Activated CD4-positive, alpha-beta T cell treated with anti-CD3 and anti-CD28 coated beads for 1 hour (primary cell): ENCODE results near the gene SMCHD1.
"Not testable (repeated sequence)": the region's sequence is repeated elsewhere in the genome, so short reads cannot be mapped to it uniquely, and the experiment has no call there.

Experiments used
- DNase-seq: peaks from one replicate; pipeline ENCODE4 v3.0.0-alpha.2; 2020

Gene SMCHD1

DNA sequence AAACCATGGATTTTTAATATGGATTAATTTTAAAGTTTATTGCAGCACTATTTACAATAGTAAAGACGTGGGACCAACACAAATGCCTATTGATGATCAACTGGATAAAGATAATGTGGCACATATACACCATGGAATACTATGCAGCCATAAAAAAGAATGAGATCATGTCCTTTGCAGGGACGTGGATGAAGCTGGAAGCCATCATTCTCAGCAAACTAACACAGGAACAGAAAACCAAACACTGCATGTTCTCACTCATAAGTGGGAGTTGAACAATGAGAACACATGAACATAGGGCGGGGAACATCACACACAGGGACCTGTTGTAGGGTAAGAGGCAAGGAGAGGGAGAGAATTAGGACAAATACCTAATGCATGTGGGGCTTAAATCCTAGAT is 5.3 kb downstream of the SMCHD1 start:
- not testable (repeated sequence) for DNase-seq

DNA sequence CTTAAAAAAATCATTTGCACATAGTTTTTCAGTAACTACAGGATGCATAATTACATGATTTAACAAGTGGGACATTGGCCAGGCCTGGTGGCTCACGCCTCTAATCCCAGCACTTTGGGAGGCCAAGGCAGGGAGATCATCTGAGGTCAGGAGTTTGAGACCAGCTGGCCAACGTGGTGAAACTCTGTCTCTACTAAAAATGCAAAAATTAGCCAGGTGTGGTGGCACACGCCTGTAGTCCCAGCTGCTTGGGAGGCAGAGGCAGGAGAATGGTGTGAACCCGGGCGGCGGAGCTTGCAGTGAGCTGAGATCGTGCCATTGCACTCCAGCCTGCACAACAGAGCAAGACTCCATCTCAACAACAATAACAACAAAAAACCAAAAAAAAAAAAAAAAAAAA is 6.8 kb downstream of the SMCHD1 start:
- not testable (repeated sequence) for DNase-seq

DNA sequence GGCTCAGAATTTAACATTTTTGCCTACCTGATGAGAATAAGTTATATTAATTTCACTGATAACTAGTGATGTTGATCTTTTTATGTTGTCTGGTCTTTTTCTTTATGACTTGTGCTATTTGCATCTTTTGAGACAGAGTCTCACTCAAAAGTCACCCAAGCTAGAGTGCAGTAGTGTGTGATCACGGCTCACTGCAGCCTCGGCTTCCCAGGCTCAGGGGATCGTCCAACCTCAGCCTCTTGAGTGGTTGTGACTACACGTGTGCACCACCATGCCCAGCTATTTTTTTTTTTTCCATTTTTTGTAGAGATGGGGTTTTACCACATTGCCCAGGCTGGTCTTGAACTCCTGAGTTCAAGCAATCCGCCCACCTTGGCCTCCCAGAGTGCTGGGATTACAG is 7.5 kb downstream of the SMCHD1 start:
- DNase-seq: no peak

DNA sequence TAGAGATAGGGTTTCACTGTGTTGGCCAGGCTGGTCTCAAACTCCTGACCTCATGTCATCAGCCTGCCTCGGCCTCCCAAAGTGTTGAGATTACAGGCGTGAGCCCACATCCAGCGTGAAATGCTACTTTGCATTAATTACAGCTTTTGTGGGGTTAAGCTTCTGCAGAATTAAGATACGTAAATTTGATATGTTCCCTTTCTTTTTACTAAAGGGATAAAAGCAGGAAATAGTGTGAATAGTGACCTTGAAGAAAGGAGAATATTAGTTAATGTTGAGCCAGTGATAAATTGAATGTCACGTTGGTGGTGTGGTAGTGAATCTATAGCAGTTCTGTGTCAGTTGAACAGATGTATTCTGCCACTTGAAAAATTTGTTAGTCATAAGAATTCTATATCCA is 16.9 kb downstream of the SMCHD1 start:
- DNase-seq: no peak

DNA sequence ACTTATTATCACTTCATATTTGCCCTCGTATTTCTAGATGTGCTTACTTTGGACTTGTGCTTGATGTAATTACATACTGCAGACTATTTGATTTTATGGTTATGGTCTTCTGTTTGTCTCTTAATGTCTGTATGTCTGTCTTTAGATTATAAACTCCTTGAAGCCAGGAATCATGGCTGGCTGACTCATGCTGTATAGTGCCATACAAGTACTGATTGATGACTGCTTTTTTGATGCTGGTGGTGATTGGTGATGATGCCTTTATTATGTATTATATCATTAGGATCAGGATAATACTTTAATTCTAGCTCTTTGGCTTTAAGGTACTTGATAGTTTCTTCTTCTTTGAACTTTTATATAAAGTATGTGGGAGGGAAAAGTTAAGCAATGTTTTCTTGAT is 17.3 kb downstream of the SMCHD1 start:
- no peak for DNase-seq

DNA sequence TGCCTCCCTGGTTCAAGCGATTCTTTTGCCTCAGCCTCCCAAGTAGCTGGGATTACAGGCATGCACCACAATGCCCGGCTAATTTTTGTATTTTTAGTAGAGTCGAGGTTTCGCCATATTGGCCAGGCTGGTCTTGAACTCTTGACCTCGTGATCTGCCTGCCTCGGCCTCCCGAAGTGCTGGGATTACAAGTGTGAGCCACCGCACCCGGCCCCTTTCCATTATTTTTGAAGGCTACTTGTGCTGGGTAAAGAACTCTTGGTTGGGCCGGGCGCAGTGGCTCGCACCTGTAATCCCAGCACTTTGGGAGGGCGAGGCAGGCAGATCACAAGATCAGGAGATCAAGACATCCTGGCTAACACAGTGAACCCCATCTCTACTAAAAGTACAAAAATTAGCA is 23.4 kb downstream of the SMCHD1 start:
- DNase-seq: not testable (repeated sequence)

DNA sequence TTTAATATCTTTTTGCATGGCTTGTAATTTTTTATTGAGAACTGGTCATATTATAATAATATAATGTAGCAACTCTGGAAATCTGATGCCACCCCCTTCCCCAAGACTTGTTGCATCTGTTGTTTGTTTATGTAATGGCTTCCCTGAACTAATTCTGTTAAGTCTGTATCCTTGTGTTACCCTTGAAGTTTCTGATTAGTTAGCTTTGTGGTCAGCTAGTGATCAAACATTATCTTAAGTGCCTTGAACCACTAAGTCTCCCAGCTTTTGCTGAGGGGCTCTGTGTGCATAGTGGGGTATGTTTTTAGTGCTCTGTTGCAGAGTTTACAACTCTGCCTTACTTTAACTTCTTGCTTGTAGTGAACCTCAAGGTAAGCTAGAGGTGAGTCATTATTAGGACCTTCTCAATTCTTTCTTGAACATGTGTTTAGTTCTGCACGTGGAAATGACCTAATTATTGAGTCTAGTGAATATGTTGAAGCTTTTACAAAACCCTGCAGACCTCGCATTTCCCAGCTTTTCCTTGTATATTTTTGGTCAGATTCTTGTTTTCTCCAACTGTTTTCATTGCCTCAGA is 24.8 kb downstream of the SMCHD1 start:
- no peak for DNase-seq

DNA sequence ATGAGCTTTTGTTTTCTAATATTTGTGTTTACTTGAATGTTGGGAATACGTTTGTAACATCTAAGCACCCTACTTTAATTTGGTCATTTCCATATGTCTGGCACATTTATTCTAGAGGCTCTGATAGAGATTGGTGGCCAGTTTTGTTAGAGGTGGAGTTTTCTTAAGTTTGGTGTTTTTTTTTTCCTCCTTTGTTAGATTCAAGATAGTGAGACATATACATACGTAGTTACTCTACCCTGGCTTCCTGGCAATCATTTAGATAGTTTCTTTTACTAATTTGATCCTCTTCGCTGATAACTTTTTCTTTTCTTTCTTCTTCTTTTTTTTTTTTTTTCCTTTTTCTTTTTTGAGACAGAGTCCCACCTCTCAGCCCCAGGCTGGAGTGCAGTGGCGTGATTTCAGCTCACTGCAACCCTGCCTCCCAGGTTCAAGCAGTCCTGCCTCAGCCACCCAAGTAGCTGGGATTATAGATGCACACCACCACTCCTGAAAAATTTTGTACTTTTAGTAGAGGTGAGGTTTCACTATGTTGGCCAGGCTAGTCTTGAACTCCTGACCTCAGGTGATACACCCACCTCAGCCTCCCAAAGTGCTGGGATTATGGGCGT is 26.6 kb downstream of the SMCHD1 start:
- DNase-seq: no peak

DNA sequence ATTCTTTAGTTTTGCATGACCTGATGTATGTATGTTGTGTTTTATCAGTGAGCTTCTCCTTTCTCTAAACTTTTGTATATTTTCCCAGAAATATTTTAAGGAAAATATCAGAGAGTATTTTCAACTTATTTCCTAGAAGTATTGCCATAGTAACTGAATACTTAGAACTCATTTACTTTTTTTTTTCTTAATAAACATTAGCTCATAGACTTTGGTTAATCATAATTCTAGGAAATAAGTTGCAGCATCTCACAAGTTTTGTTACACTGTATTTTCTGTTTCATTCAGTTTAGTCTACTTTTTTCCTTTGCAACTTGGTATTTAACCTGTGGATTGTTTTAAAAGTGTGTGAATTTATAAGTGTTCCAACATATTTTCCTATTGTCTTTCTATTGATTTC is 27.5 kb downstream of the SMCHD1 start:
- no peak for DNase-seq

DNA sequence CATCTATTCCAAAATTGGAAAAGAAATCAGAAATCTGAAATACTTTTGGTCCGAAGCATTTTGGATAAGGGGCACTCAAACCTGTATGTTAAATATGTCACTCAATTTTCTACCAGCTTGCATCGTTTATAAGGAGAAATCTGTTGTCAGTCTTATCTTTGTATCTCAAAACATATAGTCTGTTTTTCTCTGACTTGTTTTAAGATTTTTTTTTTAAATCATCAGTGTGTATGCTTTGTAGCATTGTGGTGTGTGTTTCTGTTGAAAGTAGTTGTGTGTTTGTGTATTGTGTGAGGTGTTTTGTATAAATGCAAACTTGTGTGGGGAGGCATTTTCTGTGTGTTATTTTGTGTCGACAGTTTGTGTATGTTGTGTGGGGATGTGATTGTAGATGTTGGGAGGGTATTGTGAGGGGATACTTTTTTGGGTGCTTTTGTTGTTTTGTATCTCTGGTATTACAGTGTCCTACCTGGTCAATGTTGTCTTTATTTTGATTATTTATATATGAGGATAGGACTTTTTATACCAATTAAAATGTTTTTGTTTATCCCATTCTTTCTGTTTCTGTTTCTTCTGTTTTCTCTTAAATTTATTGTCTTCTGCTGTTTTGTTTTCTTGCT is 30.9 kb downstream of the SMCHD1 start:
- no peak for DNase-seq

DNA sequence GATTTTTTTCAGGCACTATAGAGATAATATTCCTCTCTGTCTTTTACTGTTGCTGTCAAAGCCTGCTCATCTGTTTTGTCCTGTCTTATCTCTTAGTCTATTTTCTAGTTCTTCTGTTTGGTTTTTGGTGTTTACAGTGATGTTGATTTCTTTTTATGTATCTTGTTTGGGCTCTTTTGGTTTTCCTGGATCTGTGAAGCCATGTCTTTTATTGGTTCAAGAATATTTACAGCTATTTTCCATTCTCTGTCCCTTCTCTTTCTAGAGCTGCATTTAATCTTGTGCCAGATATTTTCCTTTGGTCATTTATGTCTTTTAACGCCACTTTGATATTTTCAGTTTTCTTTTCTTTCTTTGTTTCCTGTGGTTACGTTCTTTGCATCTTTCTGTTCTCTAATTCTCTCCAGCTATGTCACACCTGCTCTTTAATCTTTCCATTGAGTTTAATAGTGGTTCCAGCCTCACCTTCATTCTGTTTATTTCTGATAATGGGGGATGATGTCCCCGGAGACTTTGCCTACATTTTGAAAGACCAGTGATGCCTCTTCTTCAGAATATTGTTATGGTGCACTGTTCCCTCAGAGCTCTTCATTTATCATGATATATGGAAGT is 32.0 kb downstream of the SMCHD1 start:
- no peak for DNase-seq

DNA sequence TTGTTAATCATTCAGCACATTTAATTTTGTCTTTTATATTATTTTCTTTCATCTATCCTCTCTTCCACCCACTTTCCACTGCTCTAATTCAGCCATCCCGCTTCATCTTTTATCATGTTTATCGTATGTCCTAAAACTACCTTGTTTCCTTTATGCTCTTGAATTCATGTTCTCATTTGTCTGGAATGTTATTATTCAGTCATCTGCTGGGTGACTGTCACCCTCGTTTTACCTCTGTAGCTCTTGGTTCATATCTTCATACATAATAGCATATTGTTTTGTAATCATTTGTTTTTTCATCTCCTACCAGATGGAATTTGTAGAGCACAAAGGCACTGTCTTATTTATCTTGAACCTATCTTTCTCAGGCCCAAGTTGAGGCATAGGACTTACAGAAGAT is 37.0 kb downstream of the SMCHD1 start:
- no peak for DNase-seq

DNA sequence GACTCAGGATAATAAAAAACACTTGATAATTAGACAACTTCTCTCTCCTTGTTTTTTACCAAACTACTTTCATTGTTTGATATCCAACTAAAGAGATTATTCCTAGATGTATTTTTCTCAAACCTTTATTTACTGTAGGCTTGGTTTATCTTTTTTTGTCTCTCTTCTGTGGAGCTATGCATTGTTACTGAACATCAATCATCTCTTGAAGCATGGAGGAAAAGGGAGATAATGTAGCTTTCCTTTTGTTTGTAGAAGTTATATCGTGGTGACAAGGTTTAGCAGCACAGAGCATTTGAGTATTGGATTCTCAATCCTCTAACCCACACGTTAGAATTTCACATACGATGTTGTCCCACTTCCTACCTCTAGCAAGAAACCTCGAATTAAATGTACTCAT is 41.7 kb downstream of the SMCHD1 start:
- no peak for DNase-seq

DNA sequence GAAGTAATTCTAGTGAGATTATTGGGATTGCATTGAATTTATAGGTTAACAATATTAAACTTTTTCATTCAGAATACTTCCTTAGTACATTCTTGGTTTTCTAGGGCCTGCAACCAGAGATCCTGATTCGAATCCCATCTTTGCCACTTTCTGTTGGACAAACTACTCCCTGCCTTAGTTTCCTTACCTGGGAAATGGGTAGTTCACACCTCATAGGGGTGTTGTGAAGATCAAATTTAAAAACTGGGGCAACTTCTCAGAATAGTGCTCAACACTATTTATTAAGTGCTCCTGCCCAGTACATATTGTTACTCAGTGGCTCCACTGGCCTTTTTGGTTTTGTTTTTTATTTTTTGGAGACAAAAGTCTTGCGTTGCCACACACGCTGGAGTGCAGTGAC is 43.5 kb downstream of the SMCHD1 start:
- no peak for DNase-seq

DNA sequence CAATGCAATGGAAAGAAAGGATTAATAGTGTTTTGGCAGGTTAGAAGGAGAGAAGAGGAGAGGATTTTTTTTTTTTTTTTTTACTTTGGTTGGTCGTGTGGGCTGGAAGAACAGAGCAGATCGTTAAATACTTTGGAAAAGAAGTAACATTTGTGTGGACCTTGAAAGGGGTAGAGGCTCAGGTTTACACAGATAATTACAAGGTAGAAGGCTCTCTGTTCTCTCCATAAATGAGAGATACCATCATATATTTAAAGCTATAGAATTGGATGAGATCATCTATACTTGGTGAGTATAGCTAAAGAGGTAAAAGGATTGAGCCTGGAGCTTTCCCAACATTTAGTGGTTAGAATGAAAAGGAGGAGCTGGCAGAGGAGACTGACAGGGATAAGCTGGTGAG is 49.0 kb downstream of the SMCHD1 start:
- DNase-seq: no peak

DNA sequence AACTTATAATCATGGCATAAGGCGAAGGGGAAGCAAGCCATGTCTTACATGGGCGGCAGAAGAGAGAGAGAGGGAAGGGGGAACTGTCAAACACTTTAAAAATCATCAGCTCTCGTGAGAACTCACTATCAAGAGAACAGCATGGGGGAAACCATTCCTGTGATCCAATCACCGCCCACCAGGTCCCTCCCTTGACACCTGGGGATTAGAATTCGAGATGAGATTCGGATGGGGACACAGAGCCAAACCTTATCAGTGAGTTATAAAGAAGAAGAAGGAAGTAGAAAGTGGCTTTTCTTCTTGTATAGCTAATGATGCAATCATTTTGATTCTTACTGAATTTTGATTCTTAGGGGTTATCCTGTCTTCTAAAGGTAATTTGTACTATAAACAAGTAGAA is 51.4 kb downstream of the SMCHD1 start:
- DNase-seq: no peak

DNA sequence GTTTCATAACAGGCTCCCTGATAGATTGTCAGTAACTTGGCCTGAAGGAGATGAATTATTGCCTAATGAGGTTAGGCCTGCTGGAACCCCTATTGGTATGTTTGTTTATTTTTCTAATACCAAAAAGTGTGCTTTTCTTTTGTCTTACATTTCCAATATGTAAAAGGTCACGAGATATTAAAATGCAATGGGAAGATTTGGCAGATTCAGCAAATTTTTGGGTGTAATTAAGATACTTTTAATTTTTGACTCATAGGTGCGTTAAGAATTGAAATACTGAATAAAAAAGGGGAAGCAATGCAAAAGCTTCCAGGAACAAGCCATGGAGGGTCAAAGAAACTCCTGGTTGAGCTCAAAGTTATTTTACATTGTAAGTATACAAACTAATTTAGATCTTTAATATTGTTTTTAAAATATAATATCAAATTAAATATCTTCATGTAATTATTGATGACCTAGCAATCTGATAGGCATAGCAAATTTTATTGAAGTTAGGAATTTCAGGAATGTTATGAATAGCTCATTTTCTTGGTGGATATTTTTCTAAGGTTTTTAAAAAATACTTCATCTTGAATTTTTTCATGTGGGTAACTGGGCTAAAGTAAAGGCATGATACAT is 52.1 kb downstream of the SMCHD1 start:
- no peak for DNase-seq

DNA sequence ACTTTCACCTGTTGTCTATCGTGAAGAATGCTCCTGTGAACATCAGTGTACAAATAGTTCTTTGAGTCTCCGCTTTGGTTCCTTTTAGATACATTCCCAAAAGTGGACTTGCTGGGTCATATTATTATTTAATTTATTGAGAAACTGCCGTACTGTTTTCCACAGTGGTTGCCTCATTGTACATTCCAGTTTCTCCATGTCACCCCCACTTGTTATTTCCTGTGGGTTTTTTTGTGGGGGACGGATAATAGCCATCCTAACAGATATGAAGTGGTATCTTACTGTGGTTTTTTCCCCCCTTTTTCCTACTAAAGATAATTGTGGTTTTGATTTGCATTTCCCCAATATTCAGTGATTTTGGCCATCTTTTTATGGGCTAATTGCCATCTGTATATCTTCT is 53.8 kb downstream of the SMCHD1 start:
- no peak for DNase-seq

DNA sequence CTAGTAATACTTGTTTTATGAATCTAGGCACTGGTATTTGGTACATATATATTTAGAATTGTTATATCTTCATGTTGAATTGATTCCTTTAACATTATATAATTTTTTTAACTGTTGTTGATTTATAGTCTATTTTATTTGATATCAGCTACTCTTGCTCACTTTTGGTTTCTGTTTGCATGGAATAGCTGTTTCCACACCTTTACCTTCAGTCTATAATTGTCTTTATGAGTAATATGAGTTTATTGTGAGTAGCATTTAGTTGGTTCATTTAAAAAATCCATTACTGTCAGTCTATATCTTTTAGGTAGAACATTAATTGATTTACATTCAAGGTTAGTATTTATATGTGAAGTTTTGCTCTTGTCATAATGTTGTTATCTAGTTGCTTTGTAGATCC is 58.6 kb downstream of the SMCHD1 start:
- DNase-seq: no peak

DNA sequence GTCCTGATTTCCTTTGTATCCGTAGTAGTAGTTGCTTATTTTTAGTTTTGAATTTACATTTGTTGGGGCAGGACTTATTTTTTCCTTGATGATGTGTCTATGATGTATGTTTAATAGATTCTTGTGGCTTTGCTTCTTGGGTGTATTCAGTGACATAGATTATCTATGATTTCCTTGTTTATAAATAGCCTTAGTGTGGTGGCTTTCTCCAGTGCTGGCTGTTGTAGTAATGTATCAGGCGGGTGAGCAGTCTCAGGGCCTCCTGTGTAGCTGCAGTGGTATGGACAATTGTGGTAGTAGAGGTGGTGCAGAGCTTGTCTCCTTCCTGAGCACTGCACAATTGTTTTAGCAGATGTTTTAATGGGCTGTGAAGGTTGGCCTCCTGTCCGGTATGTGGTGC is 60.5 kb downstream of the SMCHD1 start:
- DNase-seq: no peak

DNA sequence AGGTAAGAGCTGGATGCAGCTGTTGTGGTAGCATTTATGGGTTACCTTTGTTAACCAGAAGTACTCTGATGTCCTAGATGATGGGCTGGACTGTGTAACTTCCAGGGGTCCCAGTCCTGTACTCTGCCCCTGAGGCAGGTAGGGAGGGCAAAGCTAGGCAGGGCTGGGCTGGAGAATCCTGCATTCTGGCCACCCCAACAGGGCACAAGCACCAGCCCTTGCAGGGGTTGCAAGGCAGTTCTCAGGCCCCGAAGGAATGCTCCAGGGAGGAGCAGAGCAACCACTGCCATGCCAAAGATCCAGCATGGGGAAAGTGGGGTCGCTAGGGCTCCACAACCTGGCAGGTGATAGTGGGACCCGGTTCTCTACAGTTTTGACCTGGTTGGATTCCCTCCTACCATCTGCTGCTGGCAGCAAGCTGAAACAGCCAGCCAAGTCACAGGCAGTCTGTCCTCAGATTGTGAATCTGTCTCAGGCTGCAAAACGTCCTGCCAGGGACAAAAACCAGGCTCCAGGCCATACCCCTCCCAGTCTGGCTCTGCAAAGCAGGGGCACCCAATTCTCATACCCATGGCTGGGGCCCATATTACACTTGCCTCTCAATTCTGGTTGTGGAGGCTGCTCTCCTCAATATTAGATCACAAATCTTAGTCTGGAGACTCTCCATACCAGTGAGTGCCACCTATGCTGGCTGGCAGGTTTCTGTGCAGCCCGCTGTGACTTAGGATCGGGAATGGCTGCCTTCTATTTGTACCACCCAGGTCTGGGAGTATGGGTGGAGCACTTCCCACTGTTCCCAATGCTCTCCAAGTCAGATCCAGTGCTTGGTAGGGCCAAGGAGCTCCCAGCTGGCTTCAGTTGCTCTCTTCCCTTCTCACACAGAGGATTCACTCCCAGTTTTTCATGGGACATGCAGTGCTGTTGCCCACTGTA is 61.1 kb downstream of the SMCHD1 start:
- DNase-seq: no peak

DNA sequence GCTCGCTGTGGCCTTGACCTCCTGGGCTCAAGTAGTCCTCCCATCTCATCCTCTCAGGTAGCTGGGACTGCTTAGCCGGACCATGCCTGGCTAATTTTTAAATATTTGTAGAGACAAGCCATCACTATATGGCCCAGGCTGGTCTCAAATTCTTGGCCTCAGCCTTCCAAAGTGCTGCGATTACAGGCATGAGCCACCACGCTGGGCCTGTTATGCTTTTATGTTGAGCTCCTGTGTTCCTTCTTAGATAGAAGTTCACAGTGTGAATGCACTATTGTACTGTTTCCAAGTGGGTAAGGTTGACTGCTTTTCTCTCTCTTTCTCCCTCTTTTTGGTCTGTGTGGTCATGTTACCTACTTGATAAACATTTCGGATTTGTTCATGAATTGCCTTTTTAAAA is 61.9 kb downstream of the SMCHD1 start:
- no peak for DNase-seq

DNA sequence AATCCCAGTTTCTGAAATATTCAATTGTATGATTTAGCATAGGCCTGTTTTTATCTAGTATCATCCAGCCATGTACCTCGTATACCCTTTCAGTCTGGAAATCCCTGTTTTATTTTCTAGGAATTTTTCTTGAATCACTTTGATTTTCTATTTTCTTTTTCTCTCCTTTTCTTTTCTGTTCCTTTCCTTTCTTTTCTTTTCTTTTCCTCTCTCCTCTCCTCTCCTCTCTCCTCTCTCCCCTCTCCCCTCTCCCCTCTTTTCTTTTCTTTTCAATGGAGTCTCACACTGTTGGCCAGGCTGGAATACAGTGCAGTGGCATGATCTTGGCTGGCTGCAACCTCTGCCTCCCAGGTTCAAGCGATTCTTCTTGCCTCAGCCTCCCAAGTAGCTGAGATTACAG is 63.5 kb downstream of the SMCHD1 start:
- DNase-seq: no peak
